ENCODE data around the gene SMIM14.
"Not testable (repeated sequence)": the region's sequence is repeated elsewhere in the genome, so short reads cannot be mapped to it uniquely, and the experiment has no call there.

The SMIM14 gene

GRCh38 chr4:39524161-39524957, 114.3 kb downstream of the SMIM14 start:
- no peak overlapping the region for H3K27ac Mint-ChIP-seq
- no peaks in the 10 kb centered on the region for H3K36me3 Mint-ChIP-seq (ENCODE audit: low read depth)
- no peak for DNase-seq
- no peak overlapping the region for H3K4me3 Mint-ChIP-seq
- peaks cover 17% of the 10 kb centered on the region for H3K4me1 Mint-ChIP-seq
- no peaks in the 10 kb centered on the region for H3K27me3 Mint-ChIP-seq
- H3K9me3 Mint-ChIP-seq = no peaks in the 10 kb centered on the region
- no peak for ATAC-seq

- Mint-ChIP-seq H3K27me3 (no peaks in the 10 kb centered on the region), H3K27ac (no peak overlapping the region), H3K36me3 (ENCODE audit: low read depth) (peaks cover 2% of the 10 kb centered on the region), H3K4me3 (no peak overlapping the region), H3K9me3 (no peaks in the 10 kb centered on the region), H3K4me1 (peaks cover 12% of the 10 kb centered on the region)
- DNase-seq = no peak
- ATAC-seq = no peak
These were observed 116.6 kb downstream of the SMIM14 start for GRCh38 chr4:39522068-39522467.

GRCh38 chr4:39521253-39521919, 117.3 kb downstream of the SMIM14 start:
- Mint-ChIP-seq H3K27ac (no peak overlapping the region), H3K9me3 (no peaks in the 10 kb centered on the region), H3K36me3 (ENCODE audit: low read depth) (peaks cover 2% of the 10 kb centered on the region), H3K4me3 (no peak overlapping the region), H3K27me3 (no peaks in the 10 kb centered on the region), H3K4me1 (peaks cover 7% of the 10 kb centered on the region)
- no peak for ATAC-seq
- DNase-seq = no peak

GRCh38 chr4:39518484-39518883, 120.2 kb downstream of the SMIM14 start:
- Mint-ChIP-seq H3K36me3 (ENCODE audit: low read depth) (peaks cover 2% of the 10 kb centered on the region), H3K4me1 (no peaks in the 10 kb centered on the region), H3K27me3 (no peaks in the 10 kb centered on the region), H3K27ac (no peak overlapping the region), H3K9me3 (no peaks in the 10 kb centered on the region), H3K4me3 (no peak overlapping the region)
- no peak for DNase-seq
- ATAC-seq = no peak

GRCh38 chr4:39516407-39516966, 122.2 kb downstream of the SMIM14 start:
- Mint-ChIP-seq H3K36me3 (ENCODE audit: low read depth) (peaks cover 10% of the 10 kb centered on the region), H3K27me3 (no peaks in the 10 kb centered on the region), H3K9me3 (no peaks in the 10 kb centered on the region), H3K27ac (no peak overlapping the region), H3K4me1 (no peaks in the 10 kb centered on the region), H3K4me3 (no peak overlapping the region)
- DNase-seq (no peak), ATAC-seq (no peak)

GRCh38 chr4:39515669-39516401, 122.8 kb downstream of the SMIM14 start:
- not testable (repeated sequence) for H3K27ac Mint-ChIP-seq, ATAC-seq, DNase-seq, H3K9me3 Mint-ChIP-seq, H3K4me3 Mint-ChIP-seq, H3K4me1 Mint-ChIP-seq, H3K27me3 Mint-ChIP-seq
- H3K36me3 Mint-ChIP-seq (ENCODE audit: low read depth) = peaks cover 12% of the 10 kb centered on the region

GRCh38 chr4:39514888-39515401, 123.7 kb downstream of the SMIM14 start:
- Mint-ChIP-seq H3K4me3 (no peak overlapping the region), H3K36me3 (ENCODE audit: low read depth) (peaks cover 12% of the 10 kb centered on the region), H3K27me3 (no peaks in the 10 kb centered on the region), H3K4me1 (no peaks in the 10 kb centered on the region), H3K9me3 (no peaks in the 10 kb centered on the region), H3K27ac (no peak overlapping the region)
- ATAC-seq (no peak), DNase-seq (no peak)

GRCh38 chr4:39514266-39514665, 124.4 kb downstream of the SMIM14 start:
- H3K4me3 Mint-ChIP-seq, DNase-seq, ATAC-seq, H3K4me1 Mint-ChIP-seq, H3K27ac Mint-ChIP-seq, H3K27me3 Mint-ChIP-seq, H3K9me3 Mint-ChIP-seq: not testable (repeated sequence)
- peaks cover 15% of the 10 kb centered on the region for H3K36me3 Mint-ChIP-seq (ENCODE audit: low read depth)

GRCh38 chr4:39510348-39510929, 128.2 kb downstream of the SMIM14 start:
- no peak for ATAC-seq
- Mint-ChIP-seq H3K4me1 (no peaks in the 10 kb centered on the region), H3K27me3 (no peaks in the 10 kb centered on the region), H3K27ac (no peak overlapping the region), H3K4me3 (no peak overlapping the region), H3K9me3 (no peaks in the 10 kb centered on the region), H3K36me3 (ENCODE audit: low read depth) (peaks cover 28% of the 10 kb centered on the region)
- no peak for DNase-seq

GRCh38 chr4:39505581-39505980, 133.1 kb downstream of the SMIM14 start:
- Mint-ChIP-seq H3K27me3 (no peaks in the 10 kb centered on the region), H3K36me3 (ENCODE audit: low read depth) (peaks cover 34% of the 10 kb centered on the region), H3K27ac (no peak overlapping the region), H3K9me3 (no peaks in the 10 kb centered on the region), H3K4me3 (no peak overlapping the region), H3K4me1 (no peaks in the 10 kb centered on the region)
- ATAC-seq (no peak), DNase-seq (no peak)

GRCh38 chr4:39504538-39504937, 134.1 kb downstream of the SMIM14 start:
- ATAC-seq = no peak
- no peaks in the 10 kb centered on the region for H3K9me3 Mint-ChIP-seq
- no peaks in the 10 kb centered on the region for H3K27me3 Mint-ChIP-seq
- no peak overlapping the region for H3K27ac Mint-ChIP-seq
- no peak overlapping the region for H3K4me3 Mint-ChIP-seq
- no peak for DNase-seq
- H3K36me3 Mint-ChIP-seq (ENCODE audit: low read depth) = peaks cover 33% of the 10 kb centered on the region
- no peaks in the 10 kb centered on the region for H3K4me1 Mint-ChIP-seq

GRCh38 chr4:39502664-39503035, 136.0 kb downstream of the SMIM14 start:
- not testable (repeated sequence) for DNase-seq, H3K27ac Mint-ChIP-seq, H3K4me1 Mint-ChIP-seq, H3K4me3 Mint-ChIP-seq, ATAC-seq, H3K9me3 Mint-ChIP-seq, H3K27me3 Mint-ChIP-seq
- H3K36me3 Mint-ChIP-seq (ENCODE audit: low read depth) = peaks cover 31% of the 10 kb centered on the region

- Mint-ChIP-seq H3K4me1 (no peaks in the 10 kb centered on the region), H3K9me3 (no peaks in the 10 kb centered on the region), H3K36me3 (ENCODE audit: low read depth) (peaks cover 27% of the 10 kb centered on the region), H3K27ac (no peak overlapping the region), H3K4me3 (no peak overlapping the region), H3K27me3 (no peaks in the 10 kb centered on the region)
- no peak for DNase-seq
- no peak for ATAC-seq
These were observed 136.5 kb downstream of the SMIM14 start for GRCh38 chr4:39502019-39502663.

- DNase-seq (no peak), ATAC-seq (no peak)
- peaks cover 10% of the 10 kb centered on the region for H3K36me3 Mint-ChIP-seq (ENCODE audit: low read depth)
- no peak overlapping the region for H3K27ac Mint-ChIP-seq
- no peaks in the 10 kb centered on the region for H3K27me3 Mint-ChIP-seq
- H3K9me3 Mint-ChIP-seq = no peaks in the 10 kb centered on the region
- no peaks in the 10 kb centered on the region for H3K4me1 Mint-ChIP-seq
- no peak overlapping the region for H3K4me3 Mint-ChIP-seq
These were observed 140.0 kb downstream of the SMIM14 start for GRCh38 chr4:39498727-39499020.

All from activated naive CD8-positive, alpha-beta T cell treated with anti-CD3 and anti-CD28 coated beads, Interleukin-2, amount 50 U/mL, for 24 hours (primary cell).